Activated T-cell treated with anti-CD3 and anti-CD28 coated beads, Interleukin-2, amount 50 U/mL, for 4 hours (primary cell): ENCODE measurements around the gene WDR55. TPM values are rescaled to one million over a fixed set of nuclear protein-coding genes. Genes with fewer than 3 reads are reported as not detected.
"Not testable (repeated sequence)": the region's sequence is repeated elsewhere in the genome, so short reads cannot be mapped to it uniquely, and the experiment has no call there.

Experiments used
- ATAC-seq, 2 donors: fragments of 200-7000 bp; cut with Tn5 transposase; one replicate each; pipeline ENCODE4 v1.10.0; 2021
- DNase-seq: peaks from one replicate; pipeline ENCODE4 v3.0.0-alpha.2; 2020
- H3K27me3 Mint-ChIP-seq: one replicate; pipeline ENCODE4 v1.8.0; 2021; ENCODE audit warnings: low read depth, mixed read lengths
- H3K36me3 Mint-ChIP-seq: one replicate; pipeline ENCODE4 v1.8.0; 2022; ENCODE audit warnings: mixed read lengths; ENCODE audit not compliant: insufficient read depth
- H3K4me1 Mint-ChIP-seq: one replicate; pipeline ENCODE4 v1.8.0; 2021; ENCODE audit warnings: low read depth, mixed read lengths
- H3K4me3 Mint-ChIP-seq: one replicate; pipeline ENCODE4 v1.8.0; 2021; ENCODE audit warnings: mild to moderate bottlenecking, moderate library complexity, mixed read lengths
- H3K9me3 Mint-ChIP-seq: one replicate; pipeline ENCODE4 v1.8.0; 2021; ENCODE audit warnings: mixed read lengths
- total RNA-seq, 3 donors: library from RNA; stranded (reverse); gene quantifications; one replicate each; pipeline ENCODE4 v1.2.1, GENCODE V29; 2021

WDR55 gene
- total RNA-seq, 3 donors from 2014 or later, result 47.7 to 50.0 (median 49.5) TPM

DNA sequence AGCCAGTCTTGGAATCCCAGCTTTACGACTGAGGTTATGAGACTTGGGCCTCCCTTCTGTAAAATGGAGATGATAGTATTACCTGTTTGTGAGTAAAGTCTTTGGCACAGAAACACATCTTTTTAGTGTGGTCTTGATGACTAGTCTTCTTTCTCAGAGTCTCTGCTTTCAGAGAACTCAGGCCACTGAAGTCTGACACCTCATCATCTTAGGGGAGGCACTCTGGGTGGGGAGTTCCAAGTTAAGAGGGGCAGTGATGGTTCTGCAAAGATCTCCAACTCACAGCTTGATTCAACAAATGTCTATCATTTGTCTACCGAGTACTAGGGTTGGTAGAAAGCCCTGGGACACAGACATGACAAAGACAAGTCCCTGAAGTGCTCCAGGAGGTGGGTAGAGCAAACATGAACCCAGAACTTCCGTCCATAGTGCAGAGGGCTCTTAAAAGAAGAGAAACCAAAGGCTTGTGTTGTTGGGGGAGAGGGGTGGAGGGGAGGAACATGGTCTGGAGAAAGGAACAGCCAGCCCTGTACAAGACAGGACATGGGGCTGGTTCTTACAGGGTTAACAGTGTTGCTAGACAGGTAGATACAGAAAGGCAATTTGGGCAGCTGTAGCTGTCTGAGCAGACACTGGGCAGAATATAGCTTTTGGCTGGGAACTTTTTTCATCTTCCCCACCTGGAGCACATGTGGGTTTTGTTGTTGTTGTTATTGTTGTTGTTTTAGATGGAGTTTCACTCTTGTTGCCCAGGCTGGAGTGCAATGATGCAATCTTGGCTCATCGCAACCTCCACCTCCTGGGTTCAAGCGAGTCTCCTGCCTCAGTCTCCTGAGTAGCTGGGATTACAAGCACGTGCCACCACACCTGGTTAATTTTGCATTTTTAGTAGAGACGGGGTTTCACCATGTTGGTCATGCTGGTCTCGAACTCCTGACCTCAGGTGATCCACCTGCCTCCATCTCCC is 29.1 kb upstream of the WDR55 start:
- ATAC-seq (peak in 1 of 2 donors; percentile 3), DNase-seq (no peak)
- H3K36me3 Mint-ChIP-seq, result no peaks in the 10 kb centered on the region
- peaks cover 45% of the 10 kb centered on the region for H3K4me1 Mint-ChIP-seq
- peaks cover 11% of the 10 kb centered on the region for H3K27me3 Mint-ChIP-seq
- no peaks in the 10 kb centered on the region for H3K9me3 Mint-ChIP-seq
- H3K4me3 Mint-ChIP-seq, result no peak overlapping the region

DNA sequence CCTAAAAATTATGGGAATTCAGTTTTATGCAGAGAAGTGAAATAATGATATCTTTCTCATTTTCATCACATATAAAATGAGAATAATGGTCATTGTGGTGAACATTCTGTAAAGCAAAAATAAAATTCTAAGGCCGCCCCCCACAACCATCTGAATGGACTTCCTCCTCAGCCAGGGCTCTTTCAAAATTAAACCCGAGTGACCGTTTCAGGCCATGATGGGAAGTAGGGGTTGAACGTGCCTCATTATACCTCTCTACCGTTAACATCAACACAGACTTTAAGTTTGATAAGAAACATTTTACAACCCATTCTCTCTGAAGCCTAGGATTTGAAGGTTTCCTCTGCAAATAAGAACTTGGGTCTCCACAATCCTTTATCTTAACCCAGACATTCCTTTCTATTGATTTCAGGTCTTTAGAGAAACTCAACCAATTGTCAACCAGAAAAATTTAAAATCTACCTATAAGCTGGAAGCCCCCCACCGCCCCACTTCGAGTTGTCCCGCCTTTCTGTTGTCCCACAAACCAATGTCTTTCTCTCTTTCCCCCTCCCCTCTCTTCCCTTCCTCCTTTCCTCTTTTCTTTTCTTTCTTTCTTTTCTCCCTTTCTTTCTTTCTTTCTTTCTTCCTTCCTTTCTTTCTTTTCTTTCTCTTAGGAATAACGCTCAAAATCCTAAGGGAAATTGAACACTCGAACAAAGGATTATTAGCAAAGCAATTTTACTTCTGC is 27.2 kb upstream of the WDR55 start:
- Mint-ChIP-seq H3K9me3 (no peaks in the 10 kb centered on the region), H3K36me3 (peaks cover 3% of the 10 kb centered on the region), H3K4me3 (no peak overlapping the region), H3K27me3 (peaks cover 3% of the 10 kb centered on the region), H3K4me1 (peaks cover 48% of the 10 kb centered on the region)
- ATAC-seq, result no peak
- DNase-seq, result no peak

DNA sequence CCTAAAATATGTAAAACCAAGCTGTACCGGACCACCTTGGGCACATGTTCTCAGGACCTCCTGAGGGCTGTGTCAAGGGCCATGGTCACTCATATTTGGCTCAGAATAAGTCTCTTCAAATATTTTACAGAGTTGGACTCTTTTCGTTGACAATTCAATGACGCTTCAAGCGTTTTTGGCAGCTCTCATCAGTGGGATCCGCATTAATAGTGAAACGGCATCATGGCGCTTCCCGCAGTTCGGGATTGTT is 25.9 kb upstream of the WDR55 start:
- Mint-ChIP-seq H3K4me1 (peaks cover 39% of the 10 kb centered on the region), H3K4me3 (peak overlapping the region; percentile 89)
- ATAC-seq, DNase-seq, H3K9me3 Mint-ChIP-seq, H3K36me3 Mint-ChIP-seq, H3K27me3 Mint-ChIP-seq: not testable (repeated sequence)

DNA sequence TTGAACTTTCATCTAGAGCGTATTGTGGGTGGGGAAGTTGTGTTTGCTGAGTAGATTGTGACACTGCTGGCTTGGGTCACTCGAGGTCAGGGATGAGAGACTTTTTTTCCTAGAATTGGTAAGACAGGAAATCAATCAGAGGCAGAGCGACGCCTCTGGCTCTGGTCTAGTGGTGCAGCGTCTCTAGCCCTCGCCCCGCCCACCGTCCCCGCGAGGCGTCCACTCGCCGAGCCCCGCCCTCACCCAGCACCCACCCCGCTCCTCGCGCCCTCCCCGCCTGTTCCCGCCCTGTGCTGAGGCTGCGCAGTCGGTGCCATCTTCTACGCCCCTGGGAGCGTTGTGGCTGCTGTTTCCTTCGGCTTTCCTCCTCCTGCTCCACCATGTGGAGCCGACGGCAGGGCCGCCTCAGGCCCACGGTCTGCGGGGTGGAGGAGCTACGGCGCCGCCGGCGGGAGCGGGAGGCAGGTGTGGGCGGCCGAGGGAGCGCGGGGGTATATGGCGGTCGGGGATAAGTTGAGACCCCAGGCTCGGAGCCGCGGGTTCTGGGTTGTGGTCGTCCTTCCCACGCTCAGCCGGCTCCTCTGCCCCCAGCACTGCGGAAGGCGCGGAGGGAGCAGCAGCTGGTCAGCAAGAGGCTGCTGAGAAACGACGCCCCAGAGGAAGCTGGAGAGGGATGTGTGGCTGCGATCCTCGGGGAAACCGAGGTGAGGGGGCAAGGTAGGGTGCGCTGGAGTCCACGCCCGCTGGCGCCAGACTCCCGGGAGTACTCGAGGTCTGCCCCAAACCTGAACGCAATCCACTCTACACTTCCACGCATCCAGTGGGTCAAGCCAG is 25.3 kb upstream of the WDR55 start, which contains the start of gene TMCO6:
Gene TMCO6, plus strand, starts transcription at position 304 of the 834 bp plus-strand sequence. Its CDS starts 77 bp downstream, at position 381.
- Mint-ChIP-seq H3K9me3 (no peaks in the 10 kb centered on the region), H3K4me1 (peaks cover 39% of the 10 kb centered on the region), H3K36me3 (peaks cover 12% of the 10 kb centered on the region), H3K4me3 (peak within 1 kb of the TSS; percentile 89), H3K27me3 (no peaks in the 10 kb centered on the region)
- DNase-seq, result peak; percentile 96
- ATAC-seq, result peak; percentile 95 to 97

DNA sequence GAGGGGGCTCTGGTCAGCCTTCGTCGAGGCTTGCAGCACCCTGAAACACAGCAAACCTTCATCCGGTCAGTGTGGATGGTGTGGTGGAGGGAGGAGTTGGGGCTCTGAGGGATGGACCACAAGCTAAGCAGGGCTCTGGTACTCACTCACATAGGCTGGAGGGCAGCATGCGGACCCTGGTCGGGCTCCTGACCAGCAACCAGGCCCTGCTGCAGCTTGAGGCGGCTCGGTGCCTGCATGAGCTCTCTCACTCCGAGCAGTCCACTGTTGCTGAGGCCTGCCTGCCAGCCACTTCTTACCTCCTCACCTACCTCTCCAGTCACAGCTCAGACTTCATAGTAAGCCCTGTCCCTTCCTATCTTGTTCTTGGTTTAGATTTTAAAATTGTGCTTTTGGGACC is 23.0 kb upstream of the WDR55 start:
- H3K4me3 Mint-ChIP-seq, result no peak overlapping the region

DNA sequence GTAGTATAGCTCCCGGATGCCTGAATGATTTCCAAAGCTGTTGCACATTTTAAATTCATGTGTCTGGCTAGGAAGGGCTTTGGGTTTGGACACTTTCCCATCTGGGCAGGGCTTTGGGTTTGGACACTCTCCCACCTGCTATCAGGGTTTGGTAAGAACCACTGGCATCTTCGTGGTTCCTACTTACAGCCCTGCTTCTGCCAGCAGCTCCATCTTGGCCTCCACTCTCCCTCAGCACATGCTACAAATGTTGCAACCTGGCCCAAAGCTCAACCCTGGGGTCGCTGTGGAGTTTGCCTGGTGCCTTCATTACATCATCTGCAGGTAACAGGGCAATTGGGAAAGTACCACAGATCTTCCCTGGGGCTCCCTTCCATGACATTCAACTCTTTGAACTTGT is 22.0 kb upstream of the WDR55 start:
- Mint-ChIP-seq H3K4me3 (no peak overlapping the region), H3K27me3 (no peaks in the 10 kb centered on the region), H3K4me1 (peaks cover 47% of the 10 kb centered on the region), H3K9me3 (no peaks in the 10 kb centered on the region), H3K36me3 (peaks cover 18% of the 10 kb centered on the region)
- DNase-seq (no peak), ATAC-seq (no peak)

More for the DNA sequence above, 23.0 kb upstream of the WDR55 start:
- Mint-ChIP-seq H3K9me3 (no peaks in the 10 kb centered on the region), H3K4me1 (peaks cover 44% of the 10 kb centered on the region), H3K36me3 (peaks cover 17% of the 10 kb centered on the region), H3K27me3 (no peaks in the 10 kb centered on the region)
- ATAC-seq (no peak), DNase-seq (no peak)

DNA sequence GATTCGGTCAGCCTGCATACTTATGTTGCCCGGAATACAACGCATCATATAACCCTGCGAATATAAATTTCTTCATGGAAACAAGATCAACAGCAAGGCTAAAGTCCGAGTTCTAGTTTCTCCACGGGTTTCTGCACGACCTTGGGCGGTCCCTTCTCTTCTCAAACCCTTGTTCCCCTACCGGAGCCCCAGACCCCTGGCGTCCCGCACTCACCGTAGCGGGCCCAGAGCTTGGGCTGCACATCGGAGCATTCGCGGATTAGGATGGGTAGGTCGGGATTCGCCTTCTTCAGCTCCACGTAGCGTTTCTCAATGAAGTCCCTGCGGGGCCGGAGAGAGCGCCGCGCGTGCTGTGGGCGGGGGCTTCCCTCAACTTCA is 17.7 kb upstream of the WDR55 start:
- Mint-ChIP-seq H3K4me3 (peak overlapping the region; percentile 100), H3K4me1 (peaks cover 45% of the 10 kb centered on the region)

DNA sequence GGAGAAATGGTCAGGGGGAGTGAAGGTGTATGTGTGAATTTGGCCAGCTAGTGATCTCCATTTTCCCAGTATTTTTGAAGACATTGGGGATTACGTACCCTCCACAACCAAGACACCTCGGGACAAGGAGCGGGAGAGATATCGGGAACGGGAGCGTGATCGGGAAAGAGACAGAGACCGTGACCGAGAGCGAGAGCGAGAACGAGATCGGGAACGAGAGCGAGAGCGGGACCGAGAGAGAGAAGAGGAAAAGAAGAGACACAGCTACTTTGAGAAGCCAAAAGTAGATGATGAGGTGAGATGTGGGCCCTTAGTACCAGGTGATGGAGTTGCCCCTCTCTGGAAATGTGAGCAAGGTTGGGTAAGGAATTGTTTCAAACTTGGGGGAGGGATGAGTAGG is 5.8 kb upstream of the WDR55 start:
- Mint-ChIP-seq H3K27me3 (no peaks in the 10 kb centered on the region), H3K36me3 (peaks cover 57% of the 10 kb centered on the region), H3K4me1 (peaks cover 9% of the 10 kb centered on the region), H3K4me3 (no peak overlapping the region), H3K9me3 (no peaks in the 10 kb centered on the region)
- DNase-seq, result no peak
- no peak for ATAC-seq

More for the DNA sequence above, 17.7 kb upstream of the WDR55 start:
- no peaks in the 10 kb centered on the region for H3K27me3 Mint-ChIP-seq
- H3K36me3 Mint-ChIP-seq, result peaks cover 33% of the 10 kb centered on the region
- DNase-seq (no peak), ATAC-seq (no peak)
- H3K9me3 Mint-ChIP-seq, result no peaks in the 10 kb centered on the region

DNA sequence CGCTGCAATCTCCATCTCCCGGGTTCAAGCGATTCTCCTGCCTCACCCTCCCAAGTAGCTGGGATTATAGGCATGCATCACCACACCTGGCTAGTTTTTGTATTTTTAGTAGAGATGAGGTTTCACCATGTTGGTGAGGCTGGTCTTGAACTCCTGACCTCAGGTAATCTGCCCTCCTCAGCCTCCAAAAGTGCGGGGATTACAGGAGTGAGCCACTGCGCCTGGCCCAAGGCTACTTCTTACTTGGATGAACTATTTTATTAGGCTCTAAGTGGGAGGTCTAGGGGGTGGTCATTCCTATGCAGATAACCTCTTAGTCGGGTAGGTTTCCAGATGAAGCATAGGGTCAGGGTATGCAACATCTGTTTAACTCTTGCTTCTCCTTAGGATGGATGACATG is 4.3 kb upstream of the WDR55 start:
- DNase-seq, ATAC-seq, H3K9me3 Mint-ChIP-seq, H3K27me3 Mint-ChIP-seq, H3K4me3 Mint-ChIP-seq: not testable (repeated sequence)
- H3K36me3 Mint-ChIP-seq, result peaks cover 48% of the 10 kb centered on the region
- H3K4me1 Mint-ChIP-seq, result peaks cover 11% of the 10 kb centered on the region

DNA sequence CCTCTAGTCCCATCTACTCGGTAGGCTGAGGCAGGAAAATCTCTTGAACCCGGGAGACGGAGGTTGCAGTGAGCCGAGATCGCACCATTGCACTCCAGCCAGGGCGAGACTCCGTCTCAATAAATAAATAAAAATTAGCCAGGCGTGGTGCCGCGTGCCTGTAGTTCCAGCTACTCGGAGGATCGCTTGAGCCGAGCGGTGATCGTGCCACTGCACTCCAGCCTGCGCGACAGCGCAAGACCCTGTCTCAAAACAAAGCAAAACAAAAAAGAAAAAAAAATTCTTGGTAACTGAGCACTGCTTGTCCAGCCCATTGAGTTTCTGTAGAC is 710 bp upstream of the WDR55 start:
- Mint-ChIP-seq H3K27me3 (no peaks in the 10 kb centered on the region), H3K4me3 (peak overlapping the region; percentile 99), H3K36me3 (peaks cover 45% of the 10 kb centered on the region), H3K4me1 (peaks cover 32% of the 10 kb centered on the region), H3K9me3 (no peaks in the 10 kb centered on the region)
- DNase-seq, result no peak
- ATAC-seq, result no peak

DNA sequence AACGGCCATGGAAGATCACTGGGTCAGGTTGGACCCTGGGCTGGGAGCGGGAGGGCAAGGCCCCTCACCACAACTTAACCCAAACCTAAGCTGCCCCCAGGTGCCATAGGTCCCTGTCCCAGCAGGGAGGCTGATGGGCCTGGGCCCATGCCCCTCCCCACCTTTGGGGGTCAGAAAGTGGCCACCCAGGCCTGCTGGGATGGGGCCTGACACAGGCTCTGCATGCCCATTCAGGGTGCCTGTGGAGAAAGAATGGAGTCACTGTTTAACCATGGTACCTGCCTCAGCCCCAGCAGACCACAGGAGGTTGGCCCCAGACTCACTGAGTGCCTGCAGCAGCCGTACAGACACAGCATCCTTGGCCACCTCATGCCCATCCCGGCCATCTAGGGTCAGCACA is 6.3 kb downstream of the WDR55 start:
- not testable (repeated sequence) for H3K4me3 Mint-ChIP-seq, H3K27me3 Mint-ChIP-seq, DNase-seq, H3K9me3 Mint-ChIP-seq
- peak in 1 of 2 donors; percentile 5 for ATAC-seq
- Mint-ChIP-seq H3K4me1 (peaks cover 19% of the 10 kb centered on the region), H3K36me3 (peaks cover 48% of the 10 kb centered on the region)

DNA sequence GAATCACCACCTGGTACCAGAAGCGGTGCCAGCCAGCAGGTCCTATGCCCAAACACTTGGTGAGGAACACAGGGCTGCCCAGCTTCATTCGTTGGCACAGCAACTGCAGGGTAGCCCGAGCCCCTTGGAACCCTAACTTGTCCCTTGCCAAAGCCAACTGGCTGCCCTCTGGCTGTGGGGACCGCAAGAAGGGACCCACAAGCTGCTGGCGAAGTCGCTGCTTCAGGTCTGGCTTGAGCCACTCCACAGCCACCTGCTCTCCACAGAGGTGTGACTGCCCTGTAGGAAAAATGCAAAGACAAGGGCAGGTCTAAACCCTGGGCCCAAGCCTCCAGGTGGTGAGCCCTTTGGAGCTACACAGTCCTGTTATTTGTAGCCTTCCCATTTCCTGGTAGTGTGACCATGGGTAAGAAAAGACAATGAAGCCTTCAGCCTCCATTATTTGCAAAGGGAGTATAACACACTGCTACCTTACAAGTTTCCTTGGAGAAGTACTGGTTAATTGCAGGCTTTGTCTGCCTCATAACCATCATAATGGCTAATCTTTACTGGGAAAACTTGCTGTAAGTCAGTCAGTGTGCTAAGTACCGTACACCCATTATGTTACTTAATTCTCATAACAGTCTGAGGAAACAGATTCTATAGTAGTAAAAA is 6.9 kb downstream of the WDR55 start:
- H3K4me3 Mint-ChIP-seq, result no peak overlapping the region
- H3K9me3 Mint-ChIP-seq, result no peaks in the 10 kb centered on the region

DNA sequence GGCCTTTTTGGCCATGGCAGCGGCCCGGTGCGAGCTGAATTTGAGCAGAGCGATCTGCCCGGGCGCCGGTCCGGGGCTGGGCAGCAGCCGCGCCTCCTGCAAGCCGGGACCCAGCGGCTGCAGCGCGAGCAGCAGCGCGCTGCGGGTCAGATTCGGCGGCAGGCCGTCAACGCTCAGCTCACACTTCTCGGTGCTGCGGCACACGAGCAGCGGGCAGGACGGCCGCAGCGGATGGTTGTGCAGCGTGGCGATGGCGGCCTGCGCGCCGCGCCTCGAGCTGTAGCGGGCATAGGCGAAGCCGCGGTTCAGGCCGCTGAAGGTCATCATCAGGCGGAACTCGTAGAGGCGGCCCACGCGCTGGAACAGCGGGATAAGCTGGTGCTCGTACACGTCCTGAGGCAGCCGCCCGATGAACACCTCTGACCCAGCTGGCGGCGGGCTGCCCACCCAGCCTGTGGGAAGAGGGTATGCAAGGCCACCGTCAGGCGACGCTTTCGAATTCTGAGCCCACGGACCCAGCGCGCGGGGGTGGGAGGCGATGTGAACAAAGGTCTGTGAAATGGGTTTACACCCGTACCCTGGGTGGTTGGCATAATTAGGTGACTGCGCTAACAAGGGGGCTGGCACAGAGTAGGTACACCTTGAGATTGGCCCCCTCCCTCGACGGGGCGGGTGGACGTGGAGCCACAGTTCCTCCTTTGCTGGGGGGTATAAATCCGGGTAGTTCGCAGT is 7.9 kb downstream of the WDR55 start:
- Mint-ChIP-seq H3K4me3 (no peak overlapping the region), H3K36me3 (peaks cover 51% of the 10 kb centered on the region)
- no peak for DNase-seq

More for the DNA sequence above, 6.9 kb downstream of the WDR55 start:
- ATAC-seq (no peak), DNase-seq (no peak)
- Mint-ChIP-seq H3K36me3 (peaks cover 49% of the 10 kb centered on the region), H3K27me3 (no peaks in the 10 kb centered on the region), H3K4me1 (peaks cover 14% of the 10 kb centered on the region)

More for the DNA sequence above, 7.9 kb downstream of the WDR55 start:
- H3K9me3 Mint-ChIP-seq, result no peaks in the 10 kb centered on the region
- peak; percentile 4 to 19 for ATAC-seq
- H3K27me3 Mint-ChIP-seq, result no peaks in the 10 kb centered on the region
- H3K4me1 Mint-ChIP-seq, result peaks cover 4% of the 10 kb centered on the region
